HS-5 (cell line): Measurements from ENCODE around the gene ZSCAN16.
A peak's percentile ranks its signal among the peaks of the same experiment; 100 is the strongest.

ENCODE experiments used
- DNase-seq: peaks from one replicate; pipeline ENCODE4 v3.0.0-alpha.2; 2012; ENCODE audit warnings: low read depth

The ZSCAN16 gene

GRCh38 chr6:28134015-28134414, 9.6 kb downstream of the ZSCAN16 start:
- DNase-seq, result no peak

- DNase-seq, result no peak
Measured at GRCh38 chr6:28134716-28135115, 10.3 kb downstream of the ZSCAN16 start.

- no peak for DNase-seq
Measured at GRCh38 chr6:28135393-28135792, 11.0 kb downstream of the ZSCAN16 start.

GRCh38 chr6:28136585-28137504, 12.4 kb downstream of the ZSCAN16 start:
- DNase-seq, result peak; percentile 86

- no peak for DNase-seq
Measured at GRCh38 chr6:28137505-28137981, 13.1 kb downstream of the ZSCAN16 start.

GRCh38 chr6:28139860-28140543, 15.6 kb downstream of the ZSCAN16 start:
- no peak for DNase-seq

GRCh38 chr6:28140616-28141015, 16.2 kb downstream of the ZSCAN16 start:
- no peak for DNase-seq

GRCh38 chr6:28141500-28142329, 17.3 kb downstream of the ZSCAN16 start, which contains the start of gene ZKSCAN8:
ZKSCAN8 (plus strand) TSS chr6:28141883; CDS start chr6:28148408, 6,525 bp downstream.
- DNase-seq, result peak; percentile 77

- DNase-seq, result no peak
Measured at GRCh38 chr6:28142446-28142845, 18.0 kb downstream of the ZSCAN16 start.

- no peak for DNase-seq
Measured at GRCh38 chr6:28145231-28145630, 20.8 kb downstream of the ZSCAN16 start.

- no peak for DNase-seq
Measured at GRCh38 chr6:28152531-28152930, 28.1 kb downstream of the ZSCAN16 start.

- no peak for DNase-seq
Measured at GRCh38 chr6:28153546-28153945, 29.1 kb downstream of the ZSCAN16 start.

GRCh38 chr6:28154357-28154756, 29.9 kb downstream of the ZSCAN16 start:
- DNase-seq, result no peak

- no peak for DNase-seq
Measured at GRCh38 chr6:28158318-28158717, 33.9 kb downstream of the ZSCAN16 start.

- DNase-seq, result no peak
Measured at GRCh38 chr6:28159029-28159607, 34.7 kb downstream of the ZSCAN16 start.

- DNase-seq, result no peak
Measured at GRCh38 chr6:28160233-28160632, 35.8 kb downstream of the ZSCAN16 start.

- no peak for DNase-seq
Measured at GRCh38 chr6:28161410-28162079, 37.1 kb downstream of the ZSCAN16 start.

- no peak for DNase-seq
Measured at GRCh38 chr6:28165563-28165962, 41.2 kb downstream of the ZSCAN16 start.

GRCh38 chr6:28167068-28167467, 42.7 kb downstream of the ZSCAN16 start:
- peak; percentile 87 for DNase-seq

- DNase-seq, result no peak
Measured at GRCh38 chr6:28167926-28168325, 43.5 kb downstream of the ZSCAN16 start.

GRCh38 chr6:28171271-28171670, 46.9 kb downstream of the ZSCAN16 start:
- DNase-seq, result no peak
